Activated CD4-positive, alpha-beta T cell treated with anti-CD3 and anti-CD28 coated beads, Interleukin-2, Interleukin-4, amounts not matched to agents 100 ng/mL and 50 ng/mL, durations not matched to agents 16 hours and 8 hours (primary cell): ENCODE data around the gene FBXO17.
"Not testable (repeated sequence)": the region's sequence is repeated elsewhere in the genome, so short reads cannot be mapped to it uniquely, and the experiment has no call there.

Experiments used
- DNase-seq: peaks from one replicate; pipeline ENCODE4 v3.0.0-alpha.2; 2020; ENCODE audit warnings: low spot score

Gene FBXO17

GRCh38 chr19:38979812-38980211 lies 4.3 kb upstream of the FBXO17 start:
- DNase-seq: no peak

- DNase-seq: no peak
Measured at GRCh38 chr19:38978326-38978689, 2.8 kb upstream of the FBXO17 start.

- peak; percentile 96 for DNase-seq
Measured at GRCh38 chr19:38977445-38978325, 2.1 kb upstream of the FBXO17 start.

DNA sequence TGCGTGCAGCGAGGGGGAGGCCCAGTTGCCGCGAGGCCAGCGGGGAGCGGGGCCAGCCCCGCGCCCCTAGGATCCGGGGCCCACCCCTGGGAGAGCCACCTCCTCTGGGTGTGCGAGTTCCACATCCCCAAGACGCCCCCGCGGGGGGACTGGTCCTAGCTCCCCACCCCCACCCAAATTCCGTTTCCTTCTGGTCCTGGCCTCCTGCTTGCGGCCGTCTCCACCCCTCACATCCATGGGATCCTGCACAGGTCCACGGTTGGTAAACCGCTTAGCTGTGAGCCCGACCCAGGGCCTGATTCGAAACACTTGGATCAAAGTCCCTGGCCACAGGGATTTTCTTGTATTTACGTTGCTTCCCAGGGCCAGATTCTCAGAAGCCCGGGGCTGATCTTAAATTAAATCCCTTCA lies 324 bp upstream of the FBXO17 start:
- no peak for DNase-seq

DNA sequence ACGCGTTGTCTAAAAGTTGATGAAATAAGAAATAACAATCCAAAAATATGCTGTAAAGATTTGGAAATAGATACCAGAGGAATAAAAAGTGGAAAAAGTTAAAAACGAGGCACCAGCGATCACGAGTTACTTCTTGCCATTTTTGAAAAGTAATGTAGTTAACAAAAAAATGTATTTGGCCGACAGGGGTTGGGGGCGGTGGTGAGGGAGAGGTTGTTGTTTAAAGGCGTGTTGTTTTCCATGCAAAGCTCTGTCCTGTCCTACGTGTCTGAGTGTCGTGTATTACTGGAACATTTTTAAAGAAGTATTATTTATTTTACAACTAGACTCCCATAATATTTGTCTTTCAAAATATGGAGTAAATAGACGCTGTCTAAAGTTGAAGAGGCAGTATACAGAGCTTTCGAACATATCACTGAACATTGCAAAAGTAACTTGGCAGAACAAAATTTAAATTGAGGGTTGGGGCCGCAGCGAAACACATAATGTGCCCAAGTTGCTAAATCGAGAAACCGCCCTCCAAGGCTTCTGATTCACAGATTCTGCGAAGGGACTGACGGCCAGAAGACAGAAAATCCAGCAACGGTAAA lies 823 bp downstream of the FBXO17 start:
- DNase-seq: no peak

- no peak for DNase-seq
Measured at GRCh38 chr19:38971672-38972071, 3.9 kb downstream of the FBXO17 start.

GRCh38 chr19:38970664-38971532 lies 4.6 kb downstream of the FBXO17 start:
- DNase-seq: no peak

DNA sequence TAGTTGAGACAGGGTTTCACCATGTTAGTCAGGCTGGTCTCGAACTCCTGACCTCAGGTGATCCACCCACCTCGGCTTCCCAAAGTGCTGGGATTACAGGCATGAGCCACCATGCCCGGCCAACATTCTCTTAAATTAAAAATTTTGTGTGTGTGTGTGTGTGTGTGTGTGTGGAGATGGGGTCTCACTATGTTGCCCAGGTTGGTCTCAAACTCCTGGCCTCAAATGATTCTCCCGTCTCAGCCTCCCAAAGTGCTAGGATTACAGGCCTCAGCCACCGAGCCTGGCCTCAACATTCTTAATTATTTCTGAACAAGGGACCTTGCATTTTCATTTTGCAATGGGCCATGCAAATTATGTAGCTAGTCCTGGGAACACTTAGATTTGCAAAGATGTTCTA lies 9.4 kb downstream of the FBXO17 start:
- DNase-seq: not testable (repeated sequence)

- DNase-seq: no peak
Measured at GRCh38 chr19:38964738-38965137, 10.8 kb downstream of the FBXO17 start.

DNA sequence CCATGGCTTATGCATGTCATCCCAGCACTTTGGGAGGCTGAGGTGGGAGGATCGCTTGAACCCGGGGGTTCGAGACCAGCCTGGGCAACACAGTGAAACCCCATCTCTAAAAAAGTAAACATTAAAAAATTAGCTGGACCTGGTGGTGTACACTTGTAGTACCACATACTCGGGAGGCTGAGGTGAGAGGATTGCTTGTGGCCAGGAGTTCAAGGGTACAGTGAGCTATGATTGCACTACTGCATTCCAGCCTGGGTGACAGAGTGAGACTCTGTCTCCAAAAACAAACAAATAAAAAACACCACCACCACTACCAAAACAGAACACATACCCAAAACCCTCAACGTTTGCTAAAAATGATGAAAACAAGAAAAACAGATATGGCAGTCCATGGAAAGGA lies 15.9 kb downstream of the FBXO17 start:
- DNase-seq: no peak

GRCh38 chr19:38958301-38958700 lies 17.2 kb downstream of the FBXO17 start:
- no peak for DNase-seq

- DNase-seq: no peak
Measured at GRCh38 chr19:38956264-38956663, 19.3 kb downstream of the FBXO17 start.

DNA sequence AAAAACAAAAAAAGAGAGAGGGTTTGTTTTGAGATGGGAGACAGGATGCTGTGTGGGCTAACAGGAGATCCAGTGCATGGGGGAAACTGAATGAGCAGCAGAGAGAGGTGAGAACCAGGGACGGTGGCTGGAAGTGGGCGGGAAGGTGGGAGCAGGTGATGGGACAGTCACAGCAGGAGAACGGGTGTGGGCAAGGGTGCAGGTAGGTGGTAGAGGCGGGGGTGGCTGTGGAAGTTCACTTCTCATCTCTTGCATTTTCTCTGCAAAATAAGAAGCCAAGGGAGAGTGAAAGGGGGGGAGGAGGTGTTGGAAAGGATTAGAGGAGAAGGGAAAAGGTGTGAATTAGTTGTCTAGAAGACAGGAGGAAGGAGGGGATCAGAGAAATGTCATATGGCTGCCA lies 21.9 kb downstream of the FBXO17 start:
- no peak for DNase-seq

- peak; percentile 48 for DNase-seq
Measured at GRCh38 chr19:38952395-38953165, 23.0 kb downstream of the FBXO17 start.

DNA sequence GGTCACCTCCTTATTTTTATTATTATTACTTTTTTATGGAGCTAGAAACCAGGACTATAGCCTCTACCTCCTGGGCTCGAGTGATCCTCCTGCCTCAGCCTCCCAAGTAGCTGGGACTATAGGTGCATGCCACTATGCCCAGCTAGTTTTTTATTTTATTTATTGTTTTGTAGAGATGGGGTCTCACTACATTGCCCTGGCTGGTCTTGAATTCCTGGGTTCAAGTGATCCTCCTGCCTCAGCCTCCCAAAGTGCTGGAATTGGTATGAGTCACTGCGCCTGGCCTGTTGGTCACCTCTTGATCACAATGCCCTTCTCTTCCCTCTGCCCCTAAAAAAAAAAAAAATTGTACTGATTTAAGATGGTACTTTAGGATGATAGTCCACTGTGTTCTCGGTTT lies 24.4 kb downstream of the FBXO17 start:
- no peak for DNase-seq

GRCh38 chr19:38949580-38950367 lies 25.8 kb downstream of the FBXO17 start:
- peak; percentile 78 for DNase-seq

DNA sequence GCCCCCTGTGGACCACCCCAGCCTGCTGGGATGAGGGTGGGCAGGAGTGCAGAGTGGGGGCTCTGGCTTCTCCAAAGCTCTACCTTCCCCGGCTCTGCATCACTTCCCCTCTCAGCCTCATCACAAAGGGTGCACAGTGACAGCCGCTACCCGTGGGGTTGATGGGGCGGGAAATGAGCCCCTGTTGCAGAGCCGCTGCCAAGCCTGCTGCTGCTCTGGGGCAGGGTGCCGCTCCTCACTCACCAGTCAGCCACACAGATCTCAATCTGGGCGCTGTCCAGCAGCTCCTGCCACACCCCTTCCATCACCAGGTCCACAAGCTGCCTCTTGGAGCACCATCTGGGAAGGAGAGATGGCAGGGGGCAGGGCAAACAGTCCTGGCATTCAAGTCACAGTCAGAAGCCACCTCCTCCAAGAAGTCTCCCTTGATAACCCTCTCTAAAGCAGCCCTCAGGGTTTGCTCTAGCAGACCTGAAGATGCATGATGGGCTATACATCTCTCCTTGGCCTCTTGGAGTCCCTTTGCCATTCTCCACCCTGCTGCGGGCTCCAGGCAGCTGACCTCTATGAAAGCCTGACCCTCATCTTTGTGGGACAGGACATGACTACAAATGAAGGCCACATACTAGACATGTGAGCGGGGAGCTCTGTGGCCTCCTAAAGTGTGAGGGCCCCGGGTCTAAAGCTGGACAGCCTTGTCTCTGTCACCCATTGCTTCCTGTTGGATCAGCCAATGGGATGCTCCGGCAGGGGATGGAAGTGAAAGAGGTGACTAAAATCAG lies 29.1 kb downstream of the FBXO17 start:
- DNase-seq: no peak

GRCh38 chr19:38945562-38946228 lies 29.8 kb downstream of the FBXO17 start:
- no peak for DNase-seq

DNA sequence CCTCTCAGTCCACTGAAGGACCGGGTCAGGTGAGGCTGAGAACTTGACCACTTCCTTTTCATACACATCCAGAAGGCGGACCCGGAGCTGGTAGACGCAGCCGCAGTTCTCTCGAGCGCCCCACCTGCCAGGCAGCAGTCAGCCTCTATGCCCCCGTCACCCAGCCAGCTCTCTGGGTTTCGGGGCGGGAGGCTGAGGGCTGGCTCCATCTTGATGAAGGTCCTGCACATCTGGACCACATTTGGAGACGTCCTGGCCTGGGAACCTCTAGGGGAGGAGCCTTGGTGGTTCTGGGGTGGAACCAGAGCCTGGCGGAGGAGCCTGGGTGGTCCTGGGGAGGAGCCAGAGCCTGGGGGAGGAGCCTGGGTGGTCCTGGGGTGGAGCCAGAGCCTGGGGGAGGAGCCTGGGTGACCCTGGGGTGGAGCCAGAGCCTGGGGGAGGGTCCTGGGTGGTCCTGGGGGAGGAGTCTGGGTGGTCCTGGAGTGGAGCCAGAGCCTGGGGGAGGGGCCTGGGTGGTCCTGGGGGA lies 30.5 kb downstream of the FBXO17 start:
- no peak for DNase-seq
